WERI-Rb-1 (cell line): ENCODE results near the gene CSNK1E.

Experiments
- DNase-seq: peaks from one replicate; pipeline ENCODE4 v3.0.0-alpha.2; 2020
- H3K27ac ChIP-seq: fragments of 250-450 bp; sonication (Bioruptor Pico); 2 replicates; pipeline ENCODE4 v1.5.1; 2020; ENCODE audit warnings: mild to moderate bottlenecking, moderate library complexity
- H3K27me3 ChIP-seq: fragments of 250-450 bp; sonication (Bioruptor Pico); 2 replicates; pipeline ENCODE4 v1.5.1; 2021; ENCODE audit warnings: mild to moderate bottlenecking, low read depth, moderate library complexity; ENCODE audit not compliant: insufficient read depth, severe bottlenecking
- H3K36me3 ChIP-seq: fragments of 250-450 bp; sonication (Bioruptor Pico); 2 replicates; pipeline ENCODE4 v1.5.1; 2020; ENCODE audit warnings: mild to moderate bottlenecking, moderate library complexity
- H3K4me3 ChIP-seq: 2 replicates; pipeline ENCODE4 v1.5.1; 2011; ENCODE audit warnings: low read depth, mild to moderate bottlenecking, control low read depth, low read length
- H3K9me3 ChIP-seq: fragments of 250-450 bp; sonication (Bioruptor Pico); 2 replicates; pipeline ENCODE4 v1.5.1; 2021; ENCODE audit warnings: mild to moderate bottlenecking, moderate library complexity; ENCODE audit not compliant: severe bottlenecking
- CTCF ChIP-seq: IDR thresholded peaks from 2 replicates; pipeline ENCODE4 v1.5.1; 2011; ENCODE audit warnings: low read depth, mild to moderate bottlenecking, control low read depth, inconsistent platforms, low read length

The CSNK1E gene

DNA sequence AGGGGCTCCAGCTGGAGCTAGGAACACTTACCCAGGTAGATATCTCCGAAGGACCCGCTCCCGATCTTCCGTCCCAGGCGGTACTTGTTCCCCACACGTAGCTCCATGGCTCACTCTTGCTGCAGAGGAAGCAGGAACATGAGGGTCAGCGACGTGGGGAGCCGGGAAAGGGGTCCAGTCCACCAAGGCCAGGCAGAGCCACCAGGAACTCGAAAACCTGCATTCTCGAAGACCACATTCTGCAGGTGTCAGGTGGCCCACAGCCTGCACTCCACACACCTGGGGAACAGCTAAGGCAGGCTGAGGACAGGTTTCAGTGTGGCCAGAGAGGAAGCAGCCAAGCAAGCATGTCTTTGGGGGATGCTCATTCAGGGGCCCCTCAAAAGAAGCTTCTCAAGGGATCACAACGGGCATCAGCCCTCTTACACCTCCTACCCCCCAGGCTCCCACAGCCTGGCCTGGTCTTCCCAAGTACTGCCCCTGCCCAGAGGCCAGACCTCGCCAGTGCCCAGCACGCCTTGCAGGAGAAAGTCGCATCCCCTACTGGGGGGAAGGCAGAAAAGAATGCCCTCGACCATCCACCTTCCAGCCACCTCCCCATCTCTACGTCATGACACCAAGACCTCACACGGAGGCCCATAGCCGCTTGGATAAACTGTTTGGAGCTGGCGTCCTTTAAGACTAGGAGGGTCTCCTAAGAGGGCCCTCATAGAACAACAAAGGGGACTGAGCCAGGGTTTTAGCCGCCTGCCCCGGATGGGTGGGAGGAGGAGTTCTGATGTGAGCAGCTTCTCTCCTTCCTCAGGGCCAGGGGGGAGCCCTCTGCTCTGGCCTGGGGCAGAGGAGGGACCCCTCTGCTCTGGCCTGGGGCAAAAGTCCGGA lies 2.9 kb downstream of the CSNK1E start:
- peaks cover 66% of the 10 kb centered on the region for H3K36me3 ChIP-seq
- no peak overlapping the region for H3K27ac ChIP-seq
- H3K4me3 ChIP-seq = no peak overlapping the region
- H3K27me3 ChIP-seq = no peaks in the 10 kb centered on the region
- no peak for DNase-seq
- TF ChIP-seq CTCF = no peak
- H3K9me3 ChIP-seq = no peaks in the 10 kb centered on the region

DNA sequence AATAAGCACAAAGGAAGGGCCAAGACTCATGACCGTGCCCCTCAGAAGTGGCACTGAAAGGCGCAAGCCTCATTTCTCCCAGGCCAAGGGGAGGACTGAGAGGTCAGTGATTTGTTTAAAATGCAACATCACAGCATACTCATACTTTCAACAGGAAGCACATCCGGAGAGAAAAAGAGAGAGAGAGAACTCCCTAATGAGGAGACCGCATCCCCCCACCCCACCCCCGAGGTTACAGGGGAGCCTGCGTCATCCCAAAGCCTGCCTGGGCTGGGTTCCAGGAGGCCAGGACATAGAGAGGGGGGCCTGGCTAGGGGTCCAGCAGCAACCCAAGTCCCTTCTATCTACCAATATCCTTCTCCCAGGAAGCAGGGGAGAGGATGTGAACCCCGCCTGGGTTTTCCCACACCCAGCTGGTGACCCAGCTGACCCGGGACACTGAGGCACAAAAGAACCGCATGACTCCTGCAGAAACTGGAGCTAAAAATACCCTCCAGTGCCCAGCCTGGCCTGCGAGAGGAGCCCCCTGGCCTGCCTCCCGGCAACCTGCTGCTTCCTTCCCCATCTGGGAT lies 3.8 kb downstream of the CSNK1E start:
- no peak overlapping the region for H3K4me3 ChIP-seq
- no peaks in the 10 kb centered on the region for H3K27me3 ChIP-seq
- H3K9me3 ChIP-seq = no peaks in the 10 kb centered on the region
- H3K27ac ChIP-seq = no peak overlapping the region
- no peak for DNase-seq
- peaks cover 74% of the 10 kb centered on the region for H3K36me3 ChIP-seq
- no peak for TF ChIP-seq CTCF

DNA sequence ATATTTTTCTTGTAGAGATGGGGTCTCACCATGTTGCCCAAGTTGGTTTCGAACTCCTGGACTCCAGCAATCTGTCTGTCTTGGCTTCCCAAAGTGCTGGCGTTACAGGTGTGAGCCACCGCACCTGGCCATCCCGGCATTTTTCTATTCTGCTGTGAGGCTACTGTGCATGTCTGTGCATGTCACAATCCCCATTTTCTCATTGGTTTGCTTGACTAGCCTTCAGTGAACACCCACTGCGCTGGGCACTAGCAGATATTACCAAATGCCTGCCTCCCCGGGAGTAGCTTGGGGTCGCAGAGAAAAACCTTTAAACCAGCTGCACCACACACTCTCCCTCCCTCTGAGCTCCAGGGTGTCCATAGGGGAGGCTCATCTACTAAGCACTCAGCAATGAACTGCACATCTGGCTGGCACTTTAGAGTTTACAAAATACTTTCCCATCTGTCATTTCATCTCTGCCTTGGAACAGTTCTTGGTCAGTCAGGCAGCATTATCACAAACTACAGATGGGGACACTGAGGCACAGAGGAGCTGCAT lies 4.9 kb downstream of the CSNK1E start:
- Histone ChIP-seq H3K27me3 (no peaks in the 10 kb centered on the region), H3K27ac (no peak overlapping the region), H3K36me3 (peaks cover 86% of the 10 kb centered on the region), H3K9me3 (no peaks in the 10 kb centered on the region), H3K4me3 (no peak overlapping the region)
- no peak for DNase-seq
- TF ChIP-seq CTCF = no peak

DNA sequence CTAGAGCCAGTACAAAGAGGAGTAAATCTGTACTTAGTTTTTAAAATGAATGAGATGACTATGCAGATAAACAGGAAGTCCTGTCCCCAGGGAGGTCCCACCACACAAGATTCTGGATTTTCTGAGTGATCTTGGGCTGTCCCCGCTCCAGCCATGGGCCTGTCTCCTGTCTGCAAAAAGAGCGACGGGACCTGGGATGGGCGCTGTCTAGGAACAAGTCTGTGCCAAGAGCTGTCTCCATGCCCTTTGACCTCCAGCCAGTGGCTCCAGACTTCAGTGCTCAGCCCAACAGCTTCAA lies 6.0 kb downstream of the CSNK1E start:
- no peak overlapping the region for H3K27ac ChIP-seq
- H3K27me3 ChIP-seq = no peaks in the 10 kb centered on the region
- H3K4me3 ChIP-seq = no peak overlapping the region
- DNase-seq = no peak
- H3K9me3 ChIP-seq = no peaks in the 10 kb centered on the region
- no peak for TF ChIP-seq CTCF
- peaks cover 92% of the 10 kb centered on the region for H3K36me3 ChIP-seq

DNA sequence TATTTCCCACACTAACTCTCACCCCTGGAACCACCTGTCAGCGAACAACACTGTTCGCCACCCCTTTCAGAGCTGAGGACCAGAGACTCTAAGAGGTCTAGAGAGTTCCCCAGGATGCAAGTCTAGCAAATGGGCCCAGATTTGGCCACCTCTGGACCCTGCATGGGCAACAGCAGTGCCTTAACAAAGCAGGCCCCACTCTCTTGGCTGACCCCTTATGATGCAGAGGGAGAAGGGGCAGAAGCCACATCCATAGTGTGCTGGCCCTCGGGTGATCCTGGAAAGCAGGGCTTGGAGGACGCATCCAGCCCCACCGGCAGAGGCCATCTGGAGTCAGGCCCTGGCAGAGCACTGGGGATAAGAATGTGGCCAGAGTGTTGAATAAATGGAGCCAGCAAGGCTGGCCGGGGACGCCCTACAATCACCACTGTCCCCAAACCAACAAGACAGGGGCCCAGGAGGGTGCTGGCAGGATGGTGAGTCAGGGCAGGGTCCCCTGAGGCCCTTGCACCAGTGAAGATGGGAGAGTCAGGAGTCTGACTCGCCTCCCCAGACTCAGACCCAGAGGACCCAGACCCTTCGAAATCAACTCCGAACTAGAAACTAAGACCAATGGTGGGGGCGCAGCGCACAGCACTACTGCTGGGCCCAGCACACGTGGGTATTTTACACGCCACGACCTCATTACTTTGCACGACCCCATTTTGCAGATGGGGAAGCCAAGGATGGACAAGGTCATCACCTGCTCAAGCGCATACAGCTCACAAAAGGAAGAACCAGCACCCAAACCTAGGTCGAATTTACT lies 6.5 kb downstream of the CSNK1E start:
- Histone ChIP-seq H3K27ac (no peak overlapping the region), H3K27me3 (no peaks in the 10 kb centered on the region), H3K9me3 (no peaks in the 10 kb centered on the region), H3K4me3 (no peak overlapping the region), H3K36me3 (peaks cover 91% of the 10 kb centered on the region)
- DNase-seq = no peak
- TF ChIP-seq CTCF = no peak
